WTC11 (cell line): ENCODE results near the gene FAM124A. TPM values are rescaled to one million over a fixed set of nuclear protein-coding genes. Genes with fewer than 3 reads are reported as not detected.
A peak's percentile ranks its signal among the peaks of the same experiment; 100 is the strongest.

ENCODE experiments used
- ATAC-seq: fragments of 200-7000 bp; cut with Tn5 transposase; 2 replicates; pipeline ENCODE4 v1.10.0; 2021; ENCODE audit warnings: mild to moderate bottlenecking, moderate library complexity
- CTCF ChIA-PET: fragments of 300-600 bp; sonication (Branson Sonifier 250); formaldehyde crosslinking; loops from one replicate; lab custom pipeline; 2021; ENCODE audit warnings: antibody characterized with exemption; lab: Charles Lee
- POLR2A ChIA-PET: fragments of 350-600 bp; sonication (Branson Sonifier 250); formaldehyde crosslinking; loops from one replicate; lab custom pipeline; 2021; ENCODE audit warnings: antibody characterized with exemption; lab: Charles Lee
- DNase-seq: peaks from one replicate; pipeline ENCODE4 v3.0.0; 2021; ENCODE audit warnings: low spot score
- H3K27ac Mint-ChIP-seq: 2 replicates; pipeline ENCODE4 v1.8.0; 2021; ENCODE audit warnings: mixed read lengths
- H3K27me3 Mint-ChIP-seq: 2 replicates; pipeline ENCODE4 v1.8.0; 2021; ENCODE audit warnings: low read depth, mild to moderate bottlenecking, moderate library complexity, mixed read lengths
- H3K36me3 Mint-ChIP-seq: 2 replicates; pipeline ENCODE4 v1.8.0; 2021; ENCODE audit warnings: mixed read lengths
- H3K4me1 Mint-ChIP-seq: 2 replicates; pipeline ENCODE4 v1.8.0; 2022; ENCODE audit warnings: mixed read lengths
- H3K4me3 Mint-ChIP-seq: 2 replicates; pipeline ENCODE4 v1.8.0; 2021; ENCODE audit warnings: mild to moderate bottlenecking, moderate library complexity, mixed read lengths
- H3K9me3 Mint-ChIP-seq: 2 replicates; pipeline ENCODE4 v1.8.0; 2021; ENCODE audit warnings: mixed read lengths
- CREB1 ChIP-seq: sonication (generic); formaldehyde crosslinking; IDR thresholded peaks from 2 replicates; pipeline ENCODE4 v1.8.0; 2023; ENCODE audit warnings: mild to moderate bottlenecking, missing genetic modification reagents
- CREM ChIP-seq: sonication (generic); formaldehyde crosslinking; IDR thresholded peaks from 2 replicates; pipeline ENCODE4 v1.8.1; 2022; ENCODE audit warnings: mild to moderate bottlenecking, missing genetic modification reagents, moderate library complexity
- EMX1 ChIP-seq: fragments of 250-450 bp; sonication (Bioruptor Pico); IDR thresholded peaks from 2 replicates; pipeline ENCODE4 v1.8.0; 2021; ENCODE audit warnings: mild to moderate bottlenecking
- ETV6 ChIP-seq: sonication (generic); formaldehyde crosslinking; IDR thresholded peaks from 2 replicates; pipeline ENCODE4 v1.8.1; 2022; ENCODE audit warnings: mild to moderate bottlenecking, missing genetic modification reagents
- FOXJ3 ChIP-seq: sonication (generic); formaldehyde crosslinking; IDR thresholded peaks from 2 replicates; pipeline ENCODE4 v1.9.0; 2021; ENCODE audit warnings: missing genetic modification reagents, mild to moderate bottlenecking, borderline replicate concordance
- GRHL2 ChIP-seq: fragments of 250-450 bp; sonication (Bioruptor Pico); IDR thresholded peaks from 2 replicates; pipeline ENCODE4 v1.8.0; 2022; ENCODE audit warnings: mild to moderate bottlenecking, moderate library complexity; ENCODE audit not compliant: insufficient replicate concordance, severe bottlenecking
- GTF2I ChIP-seq: fragments of 250-450 bp; sonication (Bioruptor Pico); conservative IDR thresholded peaks from 2 replicates; pipeline ENCODE4 v1.4.0; 2021; ENCODE audit warnings: mild to moderate bottlenecking
- HMGA2 ChIP-seq: fragments of 250-450 bp; sonication (Bioruptor Pico); IDR thresholded peaks from 2 replicates; pipeline ENCODE4 v1.4.0; 2021; ENCODE audit warnings: mild to moderate bottlenecking, moderate library complexity
- JUN ChIP-seq: sonication (generic); formaldehyde crosslinking; IDR thresholded peaks from 2 replicates; pipeline ENCODE4 v1.8.0; 2023; ENCODE audit warnings: mild to moderate bottlenecking, missing genetic modification reagents
- KAT7 ChIP-seq: sonication (generic); formaldehyde crosslinking; IDR thresholded peaks from 2 replicates; pipeline ENCODE4 v1.8.1; 2023; ENCODE audit warnings: missing genetic modification reagents, mild to moderate bottlenecking, borderline replicate concordance
- NR1H2 ChIP-seq: sonication (generic); formaldehyde crosslinking; IDR thresholded peaks from 2 replicates; pipeline ENCODE4 v1.9.0; 2021; ENCODE audit warnings: mild to moderate bottlenecking, moderate library complexity, missing genetic modification reagents
- NR2C2 ChIP-seq: sonication (generic); formaldehyde crosslinking; IDR thresholded peaks from 2 replicates; pipeline ENCODE4 v1.8.0; 2022; ENCODE audit warnings: mild to moderate bottlenecking, missing genetic modification reagents
- NR3C1 ChIP-seq: sonication (generic); formaldehyde crosslinking; conservative IDR thresholded peaks from 2 replicates; pipeline ENCODE4 v1.8.1; 2023; ENCODE audit warnings: low read depth, mild to moderate bottlenecking, missing genetic modification reagents
- OVOL2 ChIP-seq: fragments of 250-450 bp; sonication (Bioruptor Pico); IDR thresholded peaks from 2 replicates; pipeline ENCODE4 v1.9.0; 2021; ENCODE audit warnings: mild to moderate bottlenecking, borderline replicate concordance
- PRRX2 ChIP-seq: fragments of 250-450 bp; sonication (Bioruptor Pico); IDR thresholded peaks from 2 replicates; pipeline ENCODE4 v1.8.0; 2021; ENCODE audit warnings: mild to moderate bottlenecking
- RORB ChIP-seq: fragments of 250-450 bp; sonication (Bioruptor Pico); IDR thresholded peaks from 2 replicates; pipeline ENCODE4 v1.9.0; 2021; ENCODE audit warnings: mild to moderate bottlenecking
- ZBTB21 ChIP-seq: sonication (generic); formaldehyde crosslinking; IDR thresholded peaks from 2 replicates; pipeline ENCODE4 v1.8.1; 2023; ENCODE audit warnings: mild to moderate bottlenecking, missing genetic modification reagents, borderline replicate concordance
- ZNF121 ChIP-seq: sonication (generic); formaldehyde crosslinking; IDR thresholded peaks from 2 replicates; pipeline ENCODE4 v1.8.0; 2023; ENCODE audit warnings: missing genetic modification reagents
- ZNF219 ChIP-seq: sonication (generic); formaldehyde crosslinking; IDR thresholded peaks from 2 replicates; pipeline ENCODE4 v1.8.0; 2023; ENCODE audit warnings: missing genetic modification reagents, mild to moderate bottlenecking, borderline replicate concordance
- ZNF263 ChIP-seq: sonication (generic); formaldehyde crosslinking; IDR thresholded peaks from 2 replicates; pipeline ENCODE4 v1.8.1; 2022; ENCODE audit warnings: low read depth, mild to moderate bottlenecking, moderate library complexity, missing genetic modification reagents
- total RNA-seq: library from RNA; stranded (reverse); gene quantifications from 3 replicates; pipeline ENCODE4 v1.2.3, GENCODE V29; 2021
- TF ChIP-seq, protein P1 (sequence below): fragments of 200-600 bp; IDR thresholded peaks from 2 replicates; pipeline ENCODE4 v1.8.0; 2022; ENCODE audit warnings: antibody characterized with exemption
- TF ChIP-seq, protein P2 (sequence below): sonication (generic); formaldehyde crosslinking; IDR thresholded peaks from 2 replicates; pipeline ENCODE4 v1.8.1; 2022; ENCODE audit warnings: mild to moderate bottlenecking, moderate library complexity, missing genetic modification reagents
- TF ChIP-seq, protein P3 (sequence below): sonication (generic); formaldehyde crosslinking; IDR thresholded peaks from 2 replicates; pipeline ENCODE4 v1.8.0; 2022; ENCODE audit warnings: mild to moderate bottlenecking, missing genetic modification reagents
- TF ChIP-seq, protein P4 (sequence below): sonication (generic); formaldehyde crosslinking; IDR thresholded peaks from 2 replicates; pipeline ENCODE4 v1.8.0; 2023; ENCODE audit warnings: missing genetic modification reagents, mild to moderate bottlenecking, borderline replicate concordance
- TF ChIP-seq, protein P5 (sequence below): sonication (generic); formaldehyde crosslinking; conservative IDR thresholded peaks from 2 replicates; pipeline ENCODE4 v1.8.1; 2023; ENCODE audit warnings: mild to moderate bottlenecking, low read depth, missing genetic modification reagents, moderate library complexity
- TF ChIP-seq, protein P6 (sequence below): sonication (generic); formaldehyde crosslinking; IDR thresholded peaks from 2 replicates; pipeline ENCODE4 v1.8.1; 2022; ENCODE audit warnings: low read depth, missing genetic modification reagents, borderline replicate concordance

FAM124A gene
- total RNA-seq, 1 experiment from 2014 or later = 45.8 TPM

DNA sequence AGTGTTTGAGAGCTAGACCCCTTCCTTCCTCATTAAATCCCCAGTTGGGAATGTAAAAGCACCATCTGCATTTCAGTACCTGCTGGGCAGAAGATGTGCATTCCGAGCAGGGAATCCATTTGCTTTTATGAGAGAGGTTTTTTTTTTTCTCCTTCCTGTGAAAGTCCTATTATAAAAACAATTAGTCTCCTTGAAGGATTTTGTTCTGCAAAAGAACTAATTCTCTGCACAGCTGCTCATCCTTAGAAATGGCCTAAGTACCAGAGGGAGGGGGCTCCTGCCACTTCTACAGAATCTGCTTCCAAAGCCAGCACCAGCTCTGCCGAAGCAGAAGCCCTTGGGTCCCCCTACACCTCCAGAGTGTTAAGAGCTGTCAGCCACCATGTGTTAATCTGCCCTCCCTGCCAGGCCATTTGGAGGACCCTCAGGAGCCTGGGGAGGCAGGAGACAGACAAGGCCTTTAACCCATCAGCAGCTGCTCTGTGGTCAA is 80.9 kb downstream of the FAM124A start:
- Mint-ChIP-seq H3K9me3 (peaks cover 4% of the 10 kb centered on the region; the same call in 1 of the 2 replicates), H3K27ac (peak overlapping the region; percentile 88), H3K4me1 (peaks cover 84% of the 10 kb centered on the region), H3K36me3 (no peaks in the 10 kb centered on the region), H3K4me3 (peak overlapping the region; percentile 4; the same call in 1 of the 2 replicates), H3K27me3 (peaks cover 7% of the 10 kb centered on the region)
- ChIA-PET CTCF (interaction anchor here (0.8 to 4.2 kb wide), 9 partner anchors 8 to 494 kb away, joined by 3 to 42 read pairs (median 5); no protein-coding TSS in a partner anchor), POLR2A (interaction anchor here (0.7 to 1.2 kb wide), 4 partner anchors 51 to 155 kb away, joined by 3 to 6 read pairs (median 4); no protein-coding TSS in a partner anchor)
- DNase-seq (peak; percentile 58), ATAC-seq (peak; percentile 90)
- TF ChIP-seq FOXJ3 (CRISPR knock-in tag) (0 out of 2 replicates have a peak, but pooled peaks have one; percentile 6), NR2C2 (CRISPR knock-in tag) (no peak), HMGA2 (CRISPR knock-in tag) (no peak), ZNF263 (CRISPR knock-in tag) (peak; percentile 55; the same call in 1 of the 2 replicates), GRHL2 (CRISPR knock-in tag) (no peak), ETV6 (CRISPR knock-in tag) (peak; percentile 63), OVOL2 (CRISPR knock-in tag) (no peak), ZNF121 (CRISPR knock-in tag) (no peak), GTF2I (CRISPR knock-in tag) (no peak), RORB (CRISPR knock-in tag) (no peak), KAT7 (CRISPR knock-in tag) (no peak), JUN (CRISPR knock-in tag) (no peak), NR3C1 (CRISPR knock-in tag) (no peak), PRRX2 (no peak), NR1H2 (CRISPR knock-in tag) (no peak), ZBTB21 (CRISPR knock-in tag) (no peak), ZNF219 (no peak), CREM (CRISPR knock-in tag) (0 out of 2 replicates have a peak, but pooled peaks have one; percentile 36), CREB1 (CRISPR knock-in tag) (no peak), EMX1 (CRISPR knock-in tag) (no peak)
- TF ChIP-seq, protein P1, sequence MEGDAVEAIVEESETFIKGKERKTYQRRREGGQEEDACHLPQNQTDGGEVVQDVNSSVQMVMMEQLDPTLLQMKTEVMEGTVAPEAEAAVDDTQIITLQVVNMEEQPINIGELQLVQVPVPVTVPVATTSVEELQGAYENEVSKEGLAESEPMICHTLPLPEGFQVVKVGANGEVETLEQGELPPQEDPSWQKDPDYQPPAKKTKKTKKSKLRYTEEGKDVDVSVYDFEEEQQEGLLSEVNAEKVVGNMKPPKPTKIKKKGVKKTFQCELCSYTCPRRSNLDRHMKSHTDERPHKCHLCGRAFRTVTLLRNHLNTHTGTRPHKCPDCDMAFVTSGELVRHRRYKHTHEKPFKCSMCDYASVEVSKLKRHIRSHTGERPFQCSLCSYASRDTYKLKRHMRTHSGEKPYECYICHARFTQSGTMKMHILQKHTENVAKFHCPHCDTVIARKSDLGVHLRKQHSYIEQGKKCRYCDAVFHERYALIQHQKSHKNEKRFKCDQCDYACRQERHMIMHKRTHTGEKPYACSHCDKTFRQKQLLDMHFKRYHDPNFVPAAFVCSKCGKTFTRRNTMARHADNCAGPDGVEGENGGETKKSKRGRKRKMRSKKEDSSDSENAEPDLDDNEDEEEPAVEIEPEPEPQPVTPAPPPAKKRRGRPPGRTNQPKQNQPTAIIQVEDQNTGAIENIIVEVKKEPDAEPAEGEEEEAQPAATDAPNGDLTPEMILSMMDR = no peak
- TF ChIP-seq, protein P2, sequence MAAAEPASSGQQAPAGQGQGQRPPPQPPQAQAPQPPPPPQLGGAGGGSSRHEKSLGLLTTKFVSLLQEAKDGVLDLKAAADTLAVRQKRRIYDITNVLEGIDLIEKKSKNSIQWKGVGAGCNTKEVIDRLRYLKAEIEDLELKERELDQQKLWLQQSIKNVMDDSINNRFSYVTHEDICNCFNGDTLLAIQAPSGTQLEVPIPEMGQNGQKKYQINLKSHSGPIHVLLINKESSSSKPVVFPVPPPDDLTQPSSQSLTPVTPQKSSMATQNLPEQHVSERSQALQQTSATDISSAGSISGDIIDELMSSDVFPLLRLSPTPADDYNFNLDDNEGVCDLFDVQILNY (CRISPR knock-in tag) = no peak
- TF ChIP-seq, protein P3, sequence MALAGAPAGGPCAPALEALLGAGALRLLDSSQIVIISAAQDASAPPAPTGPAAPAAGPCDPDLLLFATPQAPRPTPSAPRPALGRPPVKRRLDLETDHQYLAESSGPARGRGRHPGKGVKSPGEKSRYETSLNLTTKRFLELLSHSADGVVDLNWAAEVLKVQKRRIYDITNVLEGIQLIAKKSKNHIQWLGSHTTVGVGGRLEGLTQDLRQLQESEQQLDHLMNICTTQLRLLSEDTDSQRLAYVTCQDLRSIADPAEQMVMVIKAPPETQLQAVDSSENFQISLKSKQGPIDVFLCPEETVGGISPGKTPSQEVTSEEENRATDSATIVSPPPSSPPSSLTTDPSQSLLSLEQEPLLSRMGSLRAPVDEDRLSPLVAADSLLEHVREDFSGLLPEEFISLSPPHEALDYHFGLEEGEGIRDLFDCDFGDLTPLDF (CRISPR knock-in tag) = no peak
- TF ChIP-seq, protein P4, sequence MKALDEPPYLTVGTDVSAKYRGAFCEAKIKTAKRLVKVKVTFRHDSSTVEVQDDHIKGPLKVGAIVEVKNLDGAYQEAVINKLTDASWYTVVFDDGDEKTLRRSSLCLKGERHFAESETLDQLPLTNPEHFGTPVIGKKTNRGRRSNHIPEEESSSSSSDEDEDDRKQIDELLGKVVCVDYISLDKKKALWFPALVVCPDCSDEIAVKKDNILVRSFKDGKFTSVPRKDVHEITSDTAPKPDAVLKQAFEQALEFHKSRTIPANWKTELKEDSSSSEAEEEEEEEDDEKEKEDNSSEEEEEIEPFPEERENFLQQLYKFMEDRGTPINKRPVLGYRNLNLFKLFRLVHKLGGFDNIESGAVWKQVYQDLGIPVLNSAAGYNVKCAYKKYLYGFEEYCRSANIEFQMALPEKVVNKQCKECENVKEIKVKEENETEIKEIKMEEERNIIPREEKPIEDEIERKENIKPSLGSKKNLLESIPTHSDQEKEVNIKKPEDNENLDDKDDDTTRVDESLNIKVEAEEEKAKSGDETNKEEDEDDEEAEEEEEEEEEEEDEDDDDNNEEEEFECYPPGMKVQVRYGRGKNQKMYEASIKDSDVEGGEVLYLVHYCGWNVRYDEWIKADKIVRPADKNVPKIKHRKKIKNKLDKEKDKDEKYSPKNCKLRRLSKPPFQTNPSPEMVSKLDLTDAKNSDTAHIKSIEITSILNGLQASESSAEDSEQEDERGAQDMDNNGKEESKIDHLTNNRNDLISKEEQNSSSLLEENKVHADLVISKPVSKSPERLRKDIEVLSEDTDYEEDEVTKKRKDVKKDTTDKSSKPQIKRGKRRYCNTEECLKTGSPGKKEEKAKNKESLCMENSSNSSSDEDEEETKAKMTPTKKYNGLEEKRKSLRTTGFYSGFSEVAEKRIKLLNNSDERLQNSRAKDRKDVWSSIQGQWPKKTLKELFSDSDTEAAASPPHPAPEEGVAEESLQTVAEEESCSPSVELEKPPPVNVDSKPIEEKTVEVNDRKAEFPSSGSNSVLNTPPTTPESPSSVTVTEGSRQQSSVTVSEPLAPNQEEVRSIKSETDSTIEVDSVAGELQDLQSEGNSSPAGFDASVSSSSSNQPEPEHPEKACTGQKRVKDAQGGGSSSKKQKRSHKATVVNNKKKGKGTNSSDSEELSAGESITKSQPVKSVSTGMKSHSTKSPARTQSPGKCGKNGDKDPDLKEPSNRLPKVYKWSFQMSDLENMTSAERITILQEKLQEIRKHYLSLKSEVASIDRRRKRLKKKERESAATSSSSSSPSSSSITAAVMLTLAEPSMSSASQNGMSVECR (CRISPR knock-in tag) = no peak
- TF ChIP-seq, protein P5, sequence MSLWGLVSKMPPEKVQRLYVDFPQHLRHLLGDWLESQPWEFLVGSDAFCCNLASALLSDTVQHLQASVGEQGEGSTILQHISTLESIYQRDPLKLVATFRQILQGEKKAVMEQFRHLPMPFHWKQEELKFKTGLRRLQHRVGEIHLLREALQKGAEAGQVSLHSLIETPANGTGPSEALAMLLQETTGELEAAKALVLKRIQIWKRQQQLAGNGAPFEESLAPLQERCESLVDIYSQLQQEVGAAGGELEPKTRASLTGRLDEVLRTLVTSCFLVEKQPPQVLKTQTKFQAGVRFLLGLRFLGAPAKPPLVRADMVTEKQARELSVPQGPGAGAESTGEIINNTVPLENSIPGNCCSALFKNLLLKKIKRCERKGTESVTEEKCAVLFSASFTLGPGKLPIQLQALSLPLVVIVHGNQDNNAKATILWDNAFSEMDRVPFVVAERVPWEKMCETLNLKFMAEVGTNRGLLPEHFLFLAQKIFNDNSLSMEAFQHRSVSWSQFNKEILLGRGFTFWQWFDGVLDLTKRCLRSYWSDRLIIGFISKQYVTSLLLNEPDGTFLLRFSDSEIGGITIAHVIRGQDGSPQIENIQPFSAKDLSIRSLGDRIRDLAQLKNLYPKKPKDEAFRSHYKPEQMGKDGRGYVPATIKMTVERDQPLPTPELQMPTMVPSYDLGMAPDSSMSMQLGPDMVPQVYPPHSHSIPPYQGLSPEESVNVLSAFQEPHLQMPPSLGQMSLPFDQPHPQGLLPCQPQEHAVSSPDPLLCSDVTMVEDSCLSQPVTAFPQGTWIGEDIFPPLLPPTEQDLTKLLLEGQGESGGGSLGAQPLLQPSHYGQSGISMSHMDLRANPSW (CRISPR knock-in tag) = no peak
- TF ChIP-seq, protein P6, sequence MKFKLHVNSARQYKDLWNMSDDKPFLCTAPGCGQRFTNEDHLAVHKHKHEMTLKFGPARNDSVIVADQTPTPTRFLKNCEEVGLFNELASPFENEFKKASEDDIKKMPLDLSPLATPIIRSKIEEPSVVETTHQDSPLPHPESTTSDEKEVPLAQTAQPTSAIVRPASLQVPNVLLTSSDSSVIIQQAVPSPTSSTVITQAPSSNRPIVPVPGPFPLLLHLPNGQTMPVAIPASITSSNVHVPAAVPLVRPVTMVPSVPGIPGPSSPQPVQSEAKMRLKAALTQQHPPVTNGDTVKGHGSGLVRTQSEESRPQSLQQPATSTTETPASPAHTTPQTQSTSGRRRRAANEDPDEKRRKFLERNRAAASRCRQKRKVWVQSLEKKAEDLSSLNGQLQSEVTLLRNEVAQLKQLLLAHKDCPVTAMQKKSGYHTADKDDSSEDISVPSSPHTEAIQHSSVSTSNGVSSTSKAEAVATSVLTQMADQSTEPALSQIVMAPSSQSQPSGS (CRISPR knock-in tag) = no peak
